LNCAP (cell line): ENCODE data around the gene AP3B1.
A peak's percentile ranks its signal among the peaks of the same experiment; 100 is the strongest.

Experiments used
- TF ChIP-seq, protein P1 (sequence below): fragments of 450-650 bp; IDR thresholded peaks from 2 replicates; pipeline ENCODE4 v1.5.1; 2017; ENCODE audit warnings: mild to moderate bottlenecking

AP3B1 gene

DNA sequence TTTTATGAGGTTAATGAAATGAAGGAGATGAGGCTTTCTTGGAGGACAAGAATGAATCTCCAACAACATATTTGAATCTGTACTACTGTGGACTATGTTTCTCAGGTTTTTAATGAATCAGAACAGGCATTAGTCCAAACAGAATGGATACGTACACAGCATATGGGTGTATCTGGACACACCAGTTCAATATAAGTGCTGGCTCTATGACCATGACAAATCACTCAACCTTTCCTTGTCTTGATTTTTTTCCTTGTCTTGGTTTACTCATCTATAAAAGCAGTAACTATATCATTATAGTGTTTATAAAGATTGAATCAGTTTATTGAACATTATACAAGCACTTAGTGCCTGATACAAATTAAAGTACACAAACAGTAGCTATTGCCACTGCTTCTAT, 104.1 kb downstream of the AP3B1 start:
- TF ChIP-seq, protein P1, sequence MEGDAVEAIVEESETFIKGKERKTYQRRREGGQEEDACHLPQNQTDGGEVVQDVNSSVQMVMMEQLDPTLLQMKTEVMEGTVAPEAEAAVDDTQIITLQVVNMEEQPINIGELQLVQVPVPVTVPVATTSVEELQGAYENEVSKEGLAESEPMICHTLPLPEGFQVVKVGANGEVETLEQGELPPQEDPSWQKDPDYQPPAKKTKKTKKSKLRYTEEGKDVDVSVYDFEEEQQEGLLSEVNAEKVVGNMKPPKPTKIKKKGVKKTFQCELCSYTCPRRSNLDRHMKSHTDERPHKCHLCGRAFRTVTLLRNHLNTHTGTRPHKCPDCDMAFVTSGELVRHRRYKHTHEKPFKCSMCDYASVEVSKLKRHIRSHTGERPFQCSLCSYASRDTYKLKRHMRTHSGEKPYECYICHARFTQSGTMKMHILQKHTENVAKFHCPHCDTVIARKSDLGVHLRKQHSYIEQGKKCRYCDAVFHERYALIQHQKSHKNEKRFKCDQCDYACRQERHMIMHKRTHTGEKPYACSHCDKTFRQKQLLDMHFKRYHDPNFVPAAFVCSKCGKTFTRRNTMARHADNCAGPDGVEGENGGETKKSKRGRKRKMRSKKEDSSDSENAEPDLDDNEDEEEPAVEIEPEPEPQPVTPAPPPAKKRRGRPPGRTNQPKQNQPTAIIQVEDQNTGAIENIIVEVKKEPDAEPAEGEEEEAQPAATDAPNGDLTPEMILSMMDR, result no peak

DNA sequence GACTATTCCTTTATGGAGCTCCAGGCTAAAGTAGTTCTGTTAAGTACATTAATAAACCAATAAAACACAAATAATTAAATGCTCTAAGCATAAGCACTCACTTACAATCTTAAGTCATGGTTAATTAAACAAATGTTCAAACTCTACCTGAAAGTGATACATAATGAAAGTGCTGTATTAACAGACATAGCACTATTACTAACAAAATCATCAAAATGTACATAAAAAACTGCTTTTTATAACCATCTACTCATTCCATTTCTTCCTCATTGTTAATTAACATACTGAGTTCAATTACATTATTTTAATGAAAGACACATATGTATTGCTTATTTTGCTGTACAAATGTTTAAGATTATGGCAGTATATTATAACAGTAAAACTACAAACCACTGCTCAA, 107.3 kb downstream of the AP3B1 start:
- TF ChIP-seq, protein P1, result no peak

DNA sequence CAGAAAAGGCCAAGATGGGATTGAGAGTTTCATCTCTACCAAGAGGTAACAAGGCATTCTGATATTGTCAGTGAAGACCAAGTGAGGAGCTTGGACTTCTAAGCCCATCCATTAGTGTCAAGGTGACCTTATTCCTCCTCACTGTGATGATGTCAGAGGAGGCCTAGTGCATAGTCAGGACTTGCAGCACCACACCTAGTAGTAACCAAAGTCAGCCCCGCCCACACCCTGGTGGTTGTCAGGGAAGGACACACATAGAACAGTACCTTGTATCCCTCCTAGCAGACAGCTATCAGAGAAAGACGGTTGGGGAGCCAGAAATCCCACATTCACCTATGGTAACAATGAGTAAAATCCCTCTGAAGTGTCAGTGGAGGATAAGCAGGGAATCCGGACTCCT, 111.7 kb downstream of the AP3B1 start:
- TF ChIP-seq, protein P1, result no peak

DNA sequence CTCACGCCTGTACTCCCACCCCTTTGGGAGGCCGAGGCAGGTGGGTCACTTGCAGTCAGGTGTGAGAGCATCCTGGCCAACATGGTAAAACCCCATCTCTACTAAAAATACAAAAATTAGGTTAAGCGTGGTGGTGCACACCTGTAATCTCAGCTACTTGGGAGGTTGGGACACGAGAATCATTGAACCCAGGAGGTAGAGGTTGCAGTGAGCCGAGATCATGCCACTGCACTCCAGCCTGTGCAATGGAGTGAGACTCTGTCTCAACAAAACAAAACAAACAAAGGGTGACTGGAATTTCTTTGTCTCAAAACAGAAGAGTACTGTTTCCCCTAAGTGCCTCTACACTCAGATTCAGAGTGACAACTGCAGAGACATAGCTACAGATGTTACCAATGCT, 116.1 kb downstream of the AP3B1 start:
- TF ChIP-seq, protein P1, result no peak

DNA sequence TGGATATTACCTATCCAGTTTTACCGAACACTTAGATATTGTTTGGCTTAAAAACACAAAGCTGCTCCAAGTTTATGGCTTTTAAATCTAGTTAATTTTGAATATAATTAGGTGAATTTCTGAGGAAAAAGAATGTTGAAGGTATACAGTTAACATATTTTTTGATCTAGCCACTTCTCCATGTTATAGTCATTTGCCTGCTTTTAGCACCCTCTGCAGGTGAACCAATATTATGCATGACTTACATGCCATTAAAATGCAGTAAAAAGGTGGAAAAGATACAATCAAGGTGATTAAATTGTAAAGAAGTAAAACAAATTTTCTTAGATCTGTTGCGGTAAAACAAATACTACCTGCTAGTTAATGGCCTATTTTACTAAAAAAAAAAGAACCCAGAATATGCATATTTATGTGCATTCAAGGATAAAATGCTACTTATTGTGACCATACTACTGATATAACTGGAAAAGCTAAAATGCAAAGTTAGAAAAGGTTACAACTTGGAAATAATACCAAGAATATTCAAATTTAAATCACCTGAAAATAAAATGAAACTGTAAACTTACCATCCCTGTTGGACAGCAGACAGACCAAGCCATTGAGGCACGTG, 132.1 kb downstream of the AP3B1 start:
- TF ChIP-seq, protein P1, result peak; percentile 78

DNA sequence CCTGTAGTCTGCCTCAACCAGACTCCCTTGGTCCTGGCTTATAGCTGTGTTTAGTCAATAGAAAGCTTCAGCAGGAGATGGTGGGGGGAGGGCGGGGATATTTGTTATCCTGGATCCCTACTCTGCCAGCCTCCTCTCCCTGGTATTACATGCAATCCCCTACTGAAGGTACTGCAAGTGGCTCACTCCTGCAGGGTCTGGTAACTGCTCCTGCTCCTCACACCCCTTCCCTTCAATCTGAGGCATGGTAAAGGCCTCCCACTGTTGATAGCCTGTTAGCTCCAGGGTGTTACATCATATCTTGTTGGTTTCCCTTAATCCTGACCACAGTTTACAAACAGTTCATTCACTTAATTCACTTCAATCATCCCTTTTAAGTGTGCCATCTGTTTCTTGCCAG, 137.5 kb downstream of the AP3B1 start:
- TF ChIP-seq, protein P1, result no peak

DNA sequence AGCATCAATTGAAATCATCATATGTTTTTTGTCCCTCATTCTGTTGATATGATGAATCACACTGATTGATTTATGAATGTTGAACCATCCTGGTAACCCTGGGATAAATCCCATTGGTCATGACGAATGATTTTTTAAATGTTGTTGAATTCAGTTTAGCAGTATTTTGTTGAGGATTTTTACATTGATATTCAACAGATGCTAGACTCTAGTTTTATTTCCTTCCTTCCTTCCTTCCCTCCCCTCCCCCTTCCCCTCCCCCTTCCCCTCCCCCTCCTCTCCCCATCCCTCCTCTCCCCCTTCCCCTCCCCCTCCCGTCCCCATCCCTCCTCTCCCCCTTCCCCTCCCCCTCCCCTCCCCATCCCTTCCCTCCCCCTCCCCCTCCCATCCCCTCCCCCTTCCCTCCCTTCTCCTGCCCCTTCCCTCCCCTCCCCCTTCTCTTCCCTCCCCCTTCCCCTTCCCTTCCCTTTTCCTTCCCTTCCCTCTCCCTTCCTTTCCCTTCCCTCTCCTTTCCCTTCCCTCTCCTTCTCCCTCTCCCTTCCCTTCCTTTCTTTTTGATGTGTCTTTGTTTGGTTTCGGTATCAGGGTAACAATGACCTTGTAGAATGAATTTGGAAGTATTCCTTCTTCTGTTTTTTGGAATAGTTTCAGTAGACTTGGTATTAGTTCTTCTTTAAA, 142.8 kb downstream of the AP3B1 start:
- TF ChIP-seq, protein P1, result no peak
